SH-SY5Y (cell line): ENCODE data around the gene TRMT2A.

ENCODE experiments used
- GATA2 ChIP-seq: IDR thresholded peaks from 2 replicates; pipeline ENCODE4 v1.6.1; 2011; ENCODE audit warnings: mild to moderate bottlenecking, low read depth, low read length
- GATA3 ChIP-seq: IDR thresholded peaks from 2 replicates; pipeline ENCODE4 v1.6.1; 2011; ENCODE audit warnings: low read depth, mild to moderate bottlenecking, low read length, moderate library complexity

- no peak for TF ChIP-seq GATA3
- TF ChIP-seq GATA2: no peak
Observed at GRCh38 chr22:20062766-20063083, 54.3 kb downstream of the TRMT2A start.
